GM18951 (cell line): ENCODE data around the gene ZSWIM4.
"Not testable (repeated sequence)": the region's sequence is repeated elsewhere in the genome, so short reads cannot be mapped to it uniquely, and the experiment has no call there.

Experiments used
- POLR2A ChIP-seq: IDR thresholded peaks from 4 replicates; pipeline ENCODE4 v1.6.1; 2011; ENCODE audit warnings: mild to moderate bottlenecking; ENCODE audit not compliant: insufficient read length, insufficient read depth; ENCODE audit errors: extremely low read depth
- in situ Hi-C: fragments of 300-500 bp; cut with MboI; formaldehyde crosslinking; loops from one replicate; pipeline ENCODE4 v1.12.0; 2022; ENCODE audit warnings: low sequenced_read_pairs, mixed read lengths, inconsistent platforms; ENCODE audit not compliant: unreplicated experiment

The ZSWIM4 gene

GRCh38 chr19:13784731-13785452 is 10.4 kb upstream of the ZSWIM4 start:
- no peak for TF ChIP-seq POLR2A
- in situ Hi-C loops: loop anchor here (10.0 kb wide), 1 partner anchor 80 kb away; no protein-coding TSS in a partner anchor

- no peak for TF ChIP-seq POLR2A
- in situ Hi-C loops: loop anchor here (10.0 kb wide), 1 partner anchor 76 kb away; no protein-coding TSS in a partner anchor
These were observed 6.3 kb upstream of the ZSWIM4 start for GRCh38 chr19:13788991-13789390.

DNA sequence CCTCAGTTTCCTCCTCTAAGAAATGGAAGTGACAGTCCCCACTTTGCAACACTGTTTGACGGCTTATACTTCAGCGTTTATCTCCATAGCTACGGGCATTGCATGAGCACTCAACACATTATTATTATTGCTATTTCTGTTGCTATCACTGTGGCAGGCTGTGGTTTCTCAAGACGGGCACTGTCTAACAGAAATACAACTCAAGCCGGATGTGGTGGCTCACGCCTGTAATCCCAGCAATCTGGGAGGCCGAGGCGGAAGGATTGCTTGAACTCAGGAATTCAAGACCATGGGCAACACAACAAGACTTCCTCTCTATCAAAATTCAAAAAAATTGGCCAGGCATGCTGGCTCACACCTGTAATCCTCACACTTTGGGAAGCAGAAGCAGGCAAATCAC is 4.9 kb upstream of the ZSWIM4 start:
- TF ChIP-seq POLR2A: no peak

DNA sequence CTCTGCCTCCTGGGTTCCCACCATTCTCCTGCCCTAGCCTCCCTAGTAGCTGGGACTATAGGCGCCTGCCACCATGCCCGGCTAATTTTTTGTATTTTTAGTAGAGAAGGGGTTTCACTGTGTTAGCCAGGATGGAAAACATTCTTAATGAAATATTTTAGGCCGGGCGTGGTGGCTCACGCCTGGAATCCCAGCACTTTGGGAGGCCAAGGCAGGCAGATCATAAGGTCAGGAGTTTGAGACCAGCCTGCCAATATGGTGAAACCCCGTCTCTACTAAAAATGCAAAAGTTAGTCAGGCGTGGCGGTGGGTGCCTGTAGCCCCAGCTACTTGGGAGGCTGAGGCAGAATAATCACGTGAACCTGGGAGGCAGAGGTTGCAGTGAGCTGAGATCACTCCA is 1.9 kb upstream of the ZSWIM4 start:
- in situ Hi-C loops: not testable (repeated sequence)

More for the DNA sequence above, 4.9 kb upstream of the ZSWIM4 start:
- in situ Hi-C loops: no loop called here

GRCh38 chr19:13794398-13794756 is 866 bp upstream of the ZSWIM4 start:
- in situ Hi-C loops: no loop called here
- TF ChIP-seq POLR2A: no peak

GRCh38 chr19:13795595-13796300 is 505 bp downstream of the ZSWIM4 start:
- TF ChIP-seq POLR2A: peak; percentile 27
- in situ Hi-C loops: no loop called here

GRCh38 chr19:13796301-13797057 is 1.2 kb downstream of the ZSWIM4 start:
- TF ChIP-seq POLR2A: peak; percentile 26
- in situ Hi-C loops: no loop called here

- no peak for TF ChIP-seq POLR2A
- in situ Hi-C loops: no loop called here
These were observed 1.8 kb downstream of the ZSWIM4 start for GRCh38 chr19:13797058-13797440.

- no peak for TF ChIP-seq POLR2A
- in situ Hi-C loops: no loop called here
These were observed 2.6 kb downstream of the ZSWIM4 start for GRCh38 chr19:13797870-13798269.

- no peak for TF ChIP-seq POLR2A
These were observed 4.4 kb downstream of the ZSWIM4 start for GRCh38 chr19:13799669-13800068.

DNA sequence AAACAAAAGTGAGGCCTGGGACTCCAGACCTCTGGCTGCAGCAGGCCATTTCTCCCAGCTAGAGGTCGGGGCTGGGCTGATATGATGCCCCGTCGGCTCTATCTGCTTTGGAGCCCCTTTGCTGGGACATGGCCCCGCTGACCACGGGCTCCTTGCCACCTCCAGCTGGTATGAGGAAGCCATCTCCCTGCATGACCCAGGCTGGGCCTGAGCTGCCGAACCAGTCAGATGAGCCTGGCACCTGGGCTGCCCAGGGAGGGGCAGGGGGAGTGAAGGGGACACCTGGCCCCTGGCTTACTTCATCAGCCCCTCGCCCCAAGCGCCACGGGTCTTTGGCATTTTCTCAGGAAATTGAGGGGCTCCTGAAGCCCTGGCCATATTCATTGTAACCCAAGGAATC is 7.8 kb downstream of the ZSWIM4 start:
- in situ Hi-C loops: no loop called here
- TF ChIP-seq POLR2A: no peak

More at GRCh38 chr19:13799669-13800068, 4.4 kb downstream of the ZSWIM4 start:
- in situ Hi-C loops: no loop called here

- TF ChIP-seq POLR2A: no peak
- in situ Hi-C loops: no loop called here
These were observed 9.8 kb downstream of the ZSWIM4 start for GRCh38 chr19:13804830-13805683.

- no peak for TF ChIP-seq POLR2A
- in situ Hi-C loops: no loop called here
These were observed 11.5 kb downstream of the ZSWIM4 start for GRCh38 chr19:13806728-13807127.
